GM19193 (cell line): ENCODE results near the gene TPM3.

Experiments
- POLR2A ChIP-seq: IDR thresholded peaks from 4 replicates; pipeline ENCODE4 v1.6.1; 2011; ENCODE audit not compliant: insufficient read depth, insufficient read length; ENCODE audit errors: extremely low read depth

The TPM3 gene

GRCh38 chr1:154179946-154180687, 11.8 kb downstream of the TPM3 start:
- no peak for TF ChIP-seq POLR2A

GRCh38 chr1:154178911-154179811, 12.7 kb downstream of the TPM3 start:
- no peak for TF ChIP-seq POLR2A

DNA sequence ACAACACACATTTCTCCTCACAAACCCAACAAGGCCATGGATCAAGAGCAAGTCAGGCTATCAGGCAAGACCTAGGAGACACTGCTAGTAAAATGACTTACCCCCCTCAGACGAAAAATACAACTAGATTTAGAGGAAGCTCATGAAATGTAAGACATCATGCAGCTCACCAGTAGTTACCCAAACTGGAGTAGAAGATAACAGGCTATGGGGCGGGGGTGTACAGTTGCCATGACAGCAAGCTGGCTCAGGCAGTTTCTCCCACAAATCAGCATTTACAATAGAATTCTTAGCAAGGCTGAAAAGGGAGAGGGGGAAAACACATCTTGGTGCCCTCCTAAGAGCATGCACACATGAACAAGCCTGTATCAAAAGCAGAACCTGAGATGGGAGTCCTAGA, 13.9 kb downstream of the TPM3 start:
- no peak for TF ChIP-seq POLR2A

DNA sequence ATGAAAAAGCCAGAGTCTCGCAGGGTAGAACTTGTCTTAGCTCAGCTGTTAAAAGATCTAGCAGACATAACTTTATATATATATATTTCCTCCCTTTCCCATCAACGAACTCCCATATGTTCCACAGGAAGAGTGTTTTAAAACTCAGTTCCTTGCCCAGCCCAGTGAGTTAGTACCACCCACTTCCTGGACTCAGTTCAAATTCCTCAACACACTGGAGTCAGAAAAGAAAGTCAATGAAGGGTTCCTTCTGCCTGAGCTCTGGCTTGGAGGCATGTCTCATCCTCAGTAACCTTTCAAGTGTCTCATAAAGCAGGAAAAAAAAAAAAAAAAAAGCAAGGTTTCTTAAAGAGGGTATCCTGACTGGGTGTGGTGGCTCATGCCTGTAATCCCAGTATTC, 15.6 kb downstream of the TPM3 start:
- TF ChIP-seq POLR2A = no peak

DNA sequence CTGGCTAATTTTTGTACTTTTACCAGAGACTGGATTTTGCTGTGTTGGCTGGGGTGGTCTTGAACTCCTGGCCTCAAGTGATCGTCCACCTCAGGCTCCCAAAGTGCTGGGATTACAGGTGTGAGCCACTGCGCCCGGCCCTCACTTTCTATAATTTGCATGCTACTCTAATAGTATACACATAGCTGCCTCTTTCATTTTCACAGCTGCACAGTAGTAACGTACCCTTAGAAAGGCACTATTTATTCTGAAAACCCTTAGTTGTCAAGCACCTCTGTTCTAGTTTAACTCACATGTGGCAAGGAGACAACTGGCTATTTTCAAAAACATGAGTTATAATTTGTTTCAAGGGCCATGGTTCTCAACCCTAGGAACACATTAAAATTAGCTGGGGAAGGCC, 17.2 kb downstream of the TPM3 start:
- TF ChIP-seq POLR2A = no peak

DNA sequence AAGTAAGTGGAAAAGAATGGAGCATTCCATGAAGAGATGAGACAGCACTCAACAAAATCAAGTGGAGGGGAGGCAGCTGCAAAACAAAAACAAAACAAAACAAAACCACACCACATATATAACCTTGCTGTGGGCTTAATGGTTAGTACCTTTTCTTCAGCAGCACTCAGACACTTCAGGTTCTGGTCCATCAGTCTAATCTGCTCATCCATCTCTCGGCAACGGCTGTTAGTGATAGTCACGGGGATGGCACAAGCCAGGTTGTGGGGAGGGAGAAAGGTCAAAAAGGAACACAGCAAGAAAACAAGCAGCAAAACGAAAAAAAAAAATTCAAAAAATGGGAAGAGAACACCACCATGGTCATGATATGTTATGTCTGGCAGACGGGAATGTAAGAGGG, 20.0 kb downstream of the TPM3 start:
- no peak for TF ChIP-seq POLR2A

GRCh38 chr1:154171223-154171583, 20.7 kb downstream of the TPM3 start:
- TF ChIP-seq POLR2A = no peak

DNA sequence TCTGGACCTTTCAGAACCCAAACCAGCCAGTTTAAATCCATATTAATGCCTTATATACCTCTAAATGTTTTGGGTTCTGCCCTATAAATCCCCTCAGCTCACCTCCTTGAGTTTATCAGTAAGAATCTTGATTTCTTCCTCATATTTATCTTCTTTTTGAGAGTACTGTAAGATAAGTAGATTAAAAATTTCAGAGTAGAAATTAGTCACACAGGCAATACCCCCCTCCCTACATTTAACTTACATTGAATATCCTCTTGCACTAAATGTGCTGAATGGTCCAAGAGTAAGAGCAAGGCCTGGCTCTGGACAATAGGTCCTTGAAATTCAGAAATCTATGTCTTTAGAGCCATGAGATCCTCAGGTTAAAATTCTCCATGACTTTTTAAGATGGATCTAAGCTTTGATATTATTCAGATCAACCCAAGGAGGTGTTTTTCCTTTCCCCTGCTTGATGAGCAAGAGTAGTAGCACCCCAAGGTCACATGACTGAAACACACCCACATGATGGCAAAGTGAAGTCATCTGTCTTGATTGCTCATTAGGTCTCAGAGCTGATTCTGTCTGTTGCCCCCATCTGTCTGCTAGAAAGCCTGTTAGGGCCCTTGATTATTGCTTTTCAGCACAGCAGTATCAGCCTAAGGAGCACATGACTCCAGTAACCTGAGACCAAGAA, 21.2 kb downstream of the TPM3 start:
- TF ChIP-seq POLR2A = no peak

- no peak for TF ChIP-seq POLR2A
These were observed 24.4 kb downstream of the TPM3 start for GRCh38 chr1:154167461-154167860.

DNA sequence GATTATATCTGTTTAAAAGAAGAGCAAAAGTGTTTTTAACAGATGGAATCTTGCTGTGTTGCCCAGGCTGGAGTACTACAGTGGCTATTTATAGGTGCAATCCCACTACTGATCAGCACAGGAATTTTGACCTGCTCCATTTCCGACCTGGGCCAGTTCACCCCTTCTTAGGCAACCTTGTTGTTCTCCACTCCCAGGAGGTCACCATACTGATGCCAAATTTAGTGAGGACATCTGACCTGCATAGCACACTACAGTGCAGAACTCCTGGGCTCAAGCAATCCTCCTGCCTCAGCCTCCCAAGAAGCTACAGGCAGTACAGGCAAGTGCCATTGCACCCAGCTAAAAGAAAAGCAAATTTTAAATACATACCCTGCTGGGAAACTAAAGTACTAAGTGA, 25.7 kb downstream of the TPM3 start:
- TF ChIP-seq POLR2A = no peak

DNA sequence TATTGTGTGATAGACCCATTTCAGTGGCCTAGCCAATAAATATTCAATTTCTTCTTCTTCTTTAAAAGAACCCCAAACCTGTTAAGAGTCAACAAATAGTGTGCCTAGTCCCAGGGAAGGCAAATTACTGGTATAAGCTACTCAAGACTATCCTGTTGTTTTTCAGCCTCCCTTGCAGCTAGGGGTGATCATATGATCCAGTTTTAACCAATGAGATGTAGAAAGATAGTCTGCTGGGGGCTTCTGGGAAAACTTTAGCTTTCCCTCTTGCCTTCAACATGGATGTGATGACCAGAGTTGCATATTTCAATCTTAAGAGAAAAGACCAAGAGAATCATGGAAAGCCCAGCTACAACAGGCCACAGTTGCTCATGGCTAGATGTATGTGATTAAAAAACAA, 32.3 kb downstream of the TPM3 start:
- no peak for TF ChIP-seq POLR2A

DNA sequence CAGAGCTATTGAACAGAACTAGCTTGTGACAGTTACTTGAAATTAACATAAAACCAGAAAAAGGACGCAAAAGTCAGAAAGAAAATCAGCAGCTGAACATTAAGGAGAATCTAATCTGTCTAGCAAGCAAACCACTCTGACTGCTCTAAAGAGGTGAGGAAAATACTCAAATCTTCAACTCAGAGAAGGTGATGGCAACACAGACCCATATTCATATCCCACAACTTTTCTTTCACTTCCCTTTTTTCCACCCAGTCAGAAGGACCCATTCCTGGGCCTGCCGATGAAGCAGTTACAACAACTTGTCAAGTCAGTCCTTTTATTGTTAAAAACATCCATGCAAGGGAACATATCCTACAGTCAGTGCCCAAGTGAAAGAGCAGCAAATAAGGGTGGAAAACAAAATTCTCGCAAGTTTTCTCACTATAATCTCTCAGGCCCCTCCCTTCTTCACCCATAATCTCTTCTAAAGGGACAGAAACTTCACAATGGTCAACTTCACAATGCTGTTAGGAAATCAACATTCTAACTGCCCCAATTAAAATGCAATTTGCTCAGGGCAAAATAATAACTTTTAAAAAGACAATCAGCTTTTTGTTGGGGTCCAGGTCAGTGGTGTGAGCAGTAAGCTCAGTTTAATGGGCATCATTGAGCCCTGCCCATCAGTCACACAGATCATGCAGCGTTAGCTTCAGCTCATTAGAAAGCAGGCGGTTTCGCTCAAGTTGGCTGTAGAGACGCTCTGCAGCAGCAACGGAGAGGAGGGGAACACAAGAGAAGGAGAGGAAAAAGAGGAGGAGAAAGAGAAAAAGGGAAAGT, 33.4 kb downstream of the TPM3 start:
- no peak for TF ChIP-seq POLR2A

DNA sequence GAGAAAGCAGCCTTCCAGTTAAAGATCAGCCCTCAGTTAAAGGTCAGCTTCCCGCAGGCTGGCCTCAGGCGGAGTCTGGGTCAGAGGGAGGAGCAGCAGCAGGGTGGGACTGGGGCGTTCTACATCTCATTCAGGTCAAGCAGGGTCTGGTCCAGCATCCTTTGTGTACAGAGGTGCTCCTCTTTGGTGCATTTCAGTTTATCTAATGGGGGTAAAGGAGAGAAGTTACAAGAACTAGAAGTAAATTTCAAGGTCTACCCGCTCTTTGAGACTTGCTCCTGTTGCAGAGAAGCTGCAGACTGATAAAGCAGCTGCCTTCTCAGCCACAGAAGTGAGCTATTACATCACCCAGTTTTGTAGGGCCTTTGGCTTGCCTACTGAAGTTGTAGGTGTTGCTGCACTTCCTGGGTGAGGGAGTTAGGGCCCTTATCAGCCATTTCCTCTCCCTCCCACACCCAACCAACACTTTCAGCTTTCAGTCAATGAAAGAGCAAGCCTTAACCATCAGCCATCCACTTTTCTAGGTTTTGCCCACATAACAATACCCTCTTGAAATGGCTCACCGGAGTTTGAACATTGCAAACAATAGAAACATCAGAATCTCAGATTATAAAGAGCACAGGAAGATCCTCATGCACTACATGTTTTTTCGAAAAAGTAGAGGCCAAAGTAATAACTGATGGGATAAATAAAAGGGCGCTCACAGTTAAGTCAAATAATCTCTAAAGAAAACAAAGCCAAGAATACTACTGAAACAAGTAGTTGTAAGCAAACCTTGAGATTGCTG, 34.2 kb downstream of the TPM3 start:
- TF ChIP-seq POLR2A = no peak

DNA sequence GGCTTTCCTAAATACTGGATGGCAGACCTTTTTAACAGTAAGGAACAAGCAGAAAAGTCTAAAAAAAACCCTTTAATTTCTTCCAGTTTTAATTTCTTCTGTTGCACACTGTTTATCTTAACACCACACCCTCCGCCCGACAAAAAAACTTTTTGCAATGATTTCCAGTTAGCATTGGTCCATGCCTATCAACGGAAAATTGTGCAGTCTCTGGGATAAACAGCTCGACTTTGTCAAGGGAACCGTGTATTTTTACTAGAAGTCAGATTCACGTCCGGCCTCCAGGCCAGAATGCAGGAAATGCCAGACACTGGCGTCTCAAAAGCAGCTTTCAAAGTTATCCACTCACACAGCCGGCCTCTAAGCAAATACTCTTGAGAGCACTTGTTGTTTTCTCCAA, 36.6 kb downstream of the TPM3 start:
- TF ChIP-seq POLR2A = no peak
